Activated CD4-positive, alpha-beta T cell treated with anti-CD3 and anti-CD28 coated beads for 1 hour (primary cell): ENCODE results near the gene TRAK2.

Experiments used
- DNase-seq: peaks from one replicate; pipeline ENCODE4 v3.0.0-alpha.2; 2020

Gene TRAK2

DNA sequence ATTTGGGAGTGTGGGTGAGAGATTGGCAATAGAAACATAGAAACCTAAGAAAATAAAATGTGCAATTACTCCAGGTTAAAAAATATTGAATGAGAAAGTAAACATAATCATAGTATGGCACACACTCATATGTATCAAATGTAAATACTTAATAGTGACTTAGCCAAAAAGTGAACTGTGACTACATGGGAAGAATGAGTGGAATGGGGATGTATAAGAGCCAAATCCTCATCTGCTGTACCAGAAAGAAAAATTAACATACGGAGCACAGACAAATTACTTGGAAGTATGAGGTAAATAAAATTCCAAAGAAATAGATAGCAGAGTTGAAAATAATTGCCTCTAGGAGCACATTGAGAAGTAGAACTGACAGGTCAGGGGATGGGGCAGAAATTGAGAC, 98.1 kb downstream of the TRAK2 start:
- no peak for DNase-seq

DNA sequence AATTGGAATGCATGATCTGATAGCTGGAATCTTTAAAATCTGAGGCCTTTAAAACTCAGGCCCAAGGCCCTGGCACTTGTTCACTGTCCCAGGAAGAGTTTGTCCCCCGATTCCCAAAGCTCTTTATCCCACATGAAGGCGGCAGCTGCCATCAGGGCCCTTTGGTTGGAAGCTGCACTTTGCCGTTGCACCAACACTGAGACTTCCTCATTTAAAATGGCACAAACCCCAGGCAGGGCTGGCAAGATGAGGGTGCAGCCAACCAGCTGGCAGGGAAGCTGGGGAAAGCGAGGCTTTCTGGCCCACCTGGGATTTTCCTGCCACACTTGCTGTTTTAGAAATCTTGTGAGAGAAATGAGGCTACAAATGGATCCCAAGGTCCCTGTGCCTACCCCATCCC, 100.4 kb downstream of the TRAK2 start:
- no peak for DNase-seq

DNA sequence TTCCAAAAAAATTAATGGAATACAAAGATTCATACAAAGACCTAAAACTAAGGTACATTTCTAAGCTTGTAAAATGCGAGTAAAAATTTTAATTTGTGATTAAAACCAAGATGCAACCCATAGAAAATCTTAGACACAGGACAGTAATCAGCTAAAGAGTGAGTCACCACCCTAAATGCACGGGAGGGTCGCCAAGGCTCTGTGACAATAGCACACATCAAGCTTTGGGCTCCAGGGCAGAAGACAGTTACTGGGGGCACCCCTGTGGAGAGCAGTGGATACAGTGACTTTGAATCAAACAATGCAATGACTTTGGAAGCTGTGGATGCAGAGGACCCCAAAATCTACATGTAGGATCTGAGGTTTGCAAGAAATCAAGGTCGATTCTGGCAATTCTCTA, 101.7 kb downstream of the TRAK2 start:
- no peak for DNase-seq

DNA sequence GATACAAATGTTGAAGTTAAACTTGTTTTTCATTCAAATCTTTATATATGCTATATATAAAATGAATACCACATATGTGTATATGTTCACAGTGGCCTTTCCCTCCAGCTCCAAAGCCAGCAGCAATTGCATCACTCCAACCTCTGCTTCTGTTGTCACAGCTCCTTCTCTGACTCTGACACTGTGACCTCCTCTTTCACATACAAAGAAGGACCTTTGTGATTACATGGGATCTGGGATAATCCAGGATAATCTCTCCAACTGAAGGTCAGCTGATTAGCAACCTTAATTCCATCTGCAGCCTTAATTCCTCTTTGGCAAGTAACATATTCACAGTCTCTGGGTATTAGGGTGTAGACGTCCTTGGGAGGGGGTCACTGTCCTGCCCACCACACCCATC, 102.5 kb downstream of the TRAK2 start:
- DNase-seq, result no peak

- DNase-seq, result no peak
Measured at GRCh38 chr2:201347138-201347537, 104.1 kb downstream of the TRAK2 start.

DNA sequence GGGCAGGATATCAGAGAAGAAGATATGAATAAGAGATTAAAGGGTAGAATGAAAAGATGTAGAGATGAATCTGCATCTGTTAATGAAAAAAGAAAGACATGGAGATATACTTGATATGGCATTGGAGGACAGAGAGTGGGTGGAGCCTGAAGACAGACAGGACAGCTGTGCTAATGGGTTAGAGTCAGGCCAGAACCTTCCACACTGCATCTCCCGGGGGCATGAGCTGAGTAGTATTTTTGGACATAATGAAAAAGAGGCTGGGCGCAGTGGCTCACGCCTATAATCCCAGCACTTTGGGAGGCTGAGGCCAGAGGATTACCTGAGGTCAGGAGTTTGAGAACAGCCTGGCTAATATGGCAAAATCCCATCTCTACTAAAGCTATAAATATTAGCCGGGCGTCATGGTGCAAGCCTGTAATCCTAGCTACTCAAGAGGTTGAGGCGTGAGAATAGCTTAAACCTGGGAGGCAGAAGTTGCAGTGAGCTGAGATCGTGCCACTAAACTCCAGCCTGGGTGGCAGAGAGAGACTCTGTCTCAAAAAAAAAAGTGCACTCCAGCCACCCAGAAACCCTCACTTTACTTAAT, 105.5 kb downstream of the TRAK2 start:
- DNase-seq, result no peak

GRCh38 chr2:201344663-201345366, 106.4 kb downstream of the TRAK2 start:
- no peak for DNase-seq

DNA sequence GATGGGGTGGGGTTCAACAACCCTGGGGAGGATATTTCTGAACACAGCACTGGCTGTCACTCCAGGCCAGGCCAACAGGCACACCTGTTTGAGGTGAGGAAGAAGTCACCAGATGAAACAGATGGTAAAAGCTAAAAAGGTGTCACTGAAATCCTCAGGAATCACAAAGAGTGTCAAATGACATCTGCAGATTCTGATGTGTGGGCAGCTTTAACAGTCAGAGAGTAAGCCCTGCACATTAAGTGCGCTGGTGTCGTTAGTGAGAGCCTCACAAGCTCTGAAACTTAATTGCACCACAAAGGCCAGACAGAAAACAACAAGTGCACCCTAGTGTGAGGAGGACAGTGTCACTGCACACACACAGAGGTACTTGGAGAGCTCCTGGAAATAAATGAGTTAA, 107.7 kb downstream of the TRAK2 start:
- no peak for DNase-seq

DNA sequence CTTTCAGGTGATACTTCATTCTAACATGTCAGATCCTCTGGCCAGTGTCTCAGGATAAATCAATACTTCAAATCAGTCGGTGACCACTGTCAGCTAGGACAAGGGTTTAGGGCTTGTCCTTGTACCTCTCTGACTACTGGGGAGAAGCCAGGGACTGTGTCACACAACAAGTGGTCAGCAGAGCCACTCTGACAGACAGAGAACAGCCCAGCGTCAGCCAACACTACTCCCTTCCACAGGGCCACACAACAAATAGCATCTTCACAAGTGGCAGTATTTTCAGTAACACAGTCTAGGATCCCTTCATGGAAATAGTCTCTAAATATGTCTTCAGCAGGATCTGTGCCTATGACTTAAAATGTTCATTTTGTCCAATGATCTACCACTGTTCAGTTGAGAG, 108.3 kb downstream of the TRAK2 start:
- no peak for DNase-seq

- no peak for DNase-seq
Measured at GRCh38 chr2:201329409-201329808, 121.8 kb downstream of the TRAK2 start.

DNA sequence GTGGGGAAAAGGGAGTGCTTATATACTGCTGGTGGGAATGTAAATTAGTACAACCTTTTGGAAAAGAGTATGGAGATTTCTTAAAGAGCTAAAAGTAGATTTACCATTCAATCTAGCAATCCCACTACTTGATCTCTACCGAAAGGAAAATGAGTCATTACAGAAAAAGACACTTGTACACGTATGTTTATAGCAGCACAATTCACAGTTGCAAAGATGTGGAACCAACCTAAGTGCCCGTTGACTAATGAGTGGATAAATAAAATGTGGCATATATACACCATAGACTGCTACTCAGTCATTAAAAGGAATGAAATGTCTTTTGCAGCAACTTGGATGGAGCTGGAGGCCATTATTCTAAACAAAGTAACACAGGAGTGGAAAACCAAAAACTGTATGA, 123.6 kb downstream of the TRAK2 start:
- no peak for DNase-seq
